Thyroid gland (tissue), 4 donors: ENCODE data around the gene RNF126.

Source experiments
- CTCF ChIP-seq, 6 experiments: fragments of 200-600 bp in 3 of 6; fragments of 450-650 bp in 3 of 6; sonication (generic) in 3 of 6; IDR thresholded peaks; one replicate each; pipeline ENCODE4 v1.5.1; 2016 to 2019; ENCODE audit warnings: antibody characterized with exemption in 6 of 6, mild to moderate bottlenecking in 2 of 6, inconsistent platforms in 1 of 6, moderate library complexity in 1 of 6
- POLR2A ChIP-seq, 2 donors: fragments of 450-650 bp; IDR thresholded peaks; one replicate each; pipeline ENCODE4 v1.6.1; 2017; ENCODE audit warnings: antibody characterized with exemption in 2 of 2, mild to moderate bottlenecking in 2 of 2, moderate library complexity in 1 of 2

- TF ChIP-seq CTCF (IDR thresholded peaks at IDR 0.05) (no peak), POLR2A (IDR thresholded peaks at IDR 0.05) (no peak)
Observed at GRCh38 chr19:602391-603301, 60.4 kb downstream of the RNF126 start.
